Vagina (tissue), 2 donors: ENCODE results near the gene SIGLEC10.

Experiments used
- CTCF ChIP-seq, 3 experiments: fragments of 450-650 bp in 2 of 3; fragments of 200-600 bp in 1 of 3; sonication (generic) in 1 of 3; IDR thresholded peaks; one replicate each; pipeline ENCODE4 v1.5.1; 2017 to 2019; ENCODE audit warnings: antibody characterized with exemption in 3 of 3, mild to moderate bottlenecking in 2 of 3, moderate library complexity in 2 of 3
- POLR2A ChIP-seq, 2 donors: fragments of 450-650 bp; IDR thresholded peaks; one replicate each; pipeline ENCODE4 v1.6.1; 2017; ENCODE audit warnings: antibody characterized with exemption in 2 of 2, mild to moderate bottlenecking in 2 of 2, moderate library complexity in 2 of 2

- TF ChIP-seq CTCF (IDR thresholded peaks at IDR 0.05) (no peak), POLR2A (IDR thresholded peaks at IDR 0.05) (no peak)
These were observed 2.3 kb downstream of the SIGLEC10 start for GRCh38 chr19:51415187-51415586.
